Activated naive CD4-positive, alpha-beta T cell treated with anti-CD3 and anti-CD28 coated beads for 36 hours (primary cell): ENCODE results near the gene IMMP2L. TPM values are rescaled to one million over a fixed set of nuclear protein-coding genes. Genes with fewer than 3 reads are reported as not detected.

ENCODE experiments used
- CTCF ChIA-PET: fragments of 350-600 bp; sonication (Branson Sonifier 250); formaldehyde crosslinking; loops from one replicate; lab custom pipeline; 2021; ENCODE audit warnings: antibody characterized with exemption; lab: Charles Lee
- DNase-seq: peaks from one replicate; pipeline ENCODE4 v3.0.0-alpha.2; 2020
- H3K27ac Mint-ChIP-seq: one replicate; pipeline ENCODE4 v1.8.0; 2021; ENCODE audit warnings: mild to moderate bottlenecking, mixed read lengths
- H3K27me3 Mint-ChIP-seq: one replicate; pipeline ENCODE4 v1.8.0; 2021; ENCODE audit warnings: low read depth, mixed read lengths
- H3K36me3 Mint-ChIP-seq: one replicate; pipeline ENCODE4 v1.8.0; 2021; ENCODE audit warnings: low read depth, mixed read lengths
- H3K4me1 Mint-ChIP-seq: one replicate; pipeline ENCODE4 v1.8.0; 2021; ENCODE audit warnings: low read depth, mixed read lengths
- H3K4me3 Mint-ChIP-seq: one replicate; pipeline ENCODE4 v1.8.0; 2021; ENCODE audit warnings: mild to moderate bottlenecking, moderate library complexity, mixed read lengths
- H3K9me3 Mint-ChIP-seq: one replicate; pipeline ENCODE4 v1.8.0; 2021; ENCODE audit warnings: mixed read lengths
- intact Hi-C: fragments of 100-400 bp; cut with micrococcal nuclease; formaldehyde crosslinking; loops from one replicate; pipeline ENCODE4 v1.15.1; 2023
- total RNA-seq, 2 experiments: library from RNA; stranded (reverse); gene quantifications; one replicate each; pipeline ENCODE4 v1.2.3, GENCODE V29; 2021

IMMP2L gene
- total RNA-seq, 2 experiments from 2014 or later: 24.4 to 26.6 TPM

GRCh38 chr7:111010798-111011197 is 551.5 kb downstream of the IMMP2L start:
- H3K9me3 Mint-ChIP-seq: no peaks in the 10 kb centered on the region
- H3K36me3 Mint-ChIP-seq: peaks cover 5% of the 10 kb centered on the region
- H3K4me1 Mint-ChIP-seq: peaks cover 58% of the 10 kb centered on the region
- peak; percentile 38 for DNase-seq
- no peak overlapping the region for H3K4me3 Mint-ChIP-seq
- CTCF ChIA-PET: interaction anchor here (0.7 kb wide), 1 partner anchor 19 kb away, joined by 3 read pairs; no protein-coding TSS in a partner anchor
- no peak overlapping the region for H3K27ac Mint-ChIP-seq
- intact Hi-C loops: loop anchor here (1.0 to 10.0 kb wide), 5 partner anchors 16 to 1444 kb away; partner anchors contain the start of genes DOCK4, IFRD1, IMMP2L and ZNF277
- no peaks in the 10 kb centered on the region for H3K27me3 Mint-ChIP-seq

- intact Hi-C loops: loop anchor here (5.0 to 10.0 kb wide), 4 partner anchors 102 to 1445 kb away; partner anchors contain the start of genes DOCK4, IFRD1, IMMP2L and ZNF277
- H3K4me3 Mint-ChIP-seq: no peak overlapping the region
- DNase-seq: no peak
- no peaks in the 10 kb centered on the region for H3K27me3 Mint-ChIP-seq
- CTCF ChIA-PET: no interaction called here
- peaks cover 5% of the 10 kb centered on the region for H3K36me3 Mint-ChIP-seq
- H3K9me3 Mint-ChIP-seq: no peaks in the 10 kb centered on the region
- no peak overlapping the region for H3K27ac Mint-ChIP-seq
- H3K4me1 Mint-ChIP-seq: peaks cover 46% of the 10 kb centered on the region
Observed at GRCh38 chr7:111009526-111010040, 552.7 kb downstream of the IMMP2L start.

- H3K4me3 Mint-ChIP-seq: no peak overlapping the region
- intact Hi-C loops: no loop called here
Observed at GRCh38 chr7:111006691-111007090, 555.6 kb downstream of the IMMP2L start.

GRCh38 chr7:111006040-111006439 is 556.3 kb downstream of the IMMP2L start:
- Mint-ChIP-seq H3K27ac (no peak overlapping the region), H3K4me3 (no peak overlapping the region), H3K4me1 (peaks cover 31% of the 10 kb centered on the region), H3K27me3 (no peaks in the 10 kb centered on the region), H3K9me3 (no peaks in the 10 kb centered on the region), H3K36me3 (peaks cover 5% of the 10 kb centered on the region)
- intact Hi-C loops: no loop called here
- CTCF ChIA-PET: interaction anchor here (0.8 to 1.1 kb wide), 2 partner anchors 10 to 977 kb away, joined by 4 read pairs; no protein-coding TSS in a partner anchor
- no peak for DNase-seq

More at GRCh38 chr7:111006691-111007090, 555.6 kb downstream of the IMMP2L start:
- H3K9me3 Mint-ChIP-seq: no peaks in the 10 kb centered on the region
- CTCF ChIA-PET: interaction anchor here (0.5 to 1.1 kb wide), 2 partner anchors 11 to 17 kb away, joined by 4 read pairs; no protein-coding TSS in a partner anchor
- no peaks in the 10 kb centered on the region for H3K27me3 Mint-ChIP-seq
- DNase-seq: no peak
- H3K36me3 Mint-ChIP-seq: peaks cover 5% of the 10 kb centered on the region
- no peak overlapping the region for H3K27ac Mint-ChIP-seq
- peaks cover 35% of the 10 kb centered on the region for H3K4me1 Mint-ChIP-seq

DNA sequence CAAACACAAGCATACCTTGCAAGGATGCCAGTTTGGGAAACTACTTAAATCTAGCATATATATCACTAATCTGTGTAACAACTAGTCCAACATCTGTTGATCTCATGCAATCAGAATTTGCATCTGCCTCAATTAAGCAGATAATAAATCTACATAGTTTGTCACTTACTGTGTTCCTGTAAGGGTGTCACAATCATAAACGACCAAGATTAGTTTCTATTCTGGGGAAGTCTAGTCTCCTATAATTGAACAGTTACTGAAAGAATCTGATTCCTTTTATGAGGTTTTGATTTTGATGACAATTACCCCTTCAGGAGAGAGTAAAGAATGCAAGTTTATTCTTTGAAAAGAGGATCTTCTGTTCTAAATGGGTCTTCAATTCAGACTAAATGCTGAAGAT is 556.8 kb downstream of the IMMP2L start:
- H3K4me1 Mint-ChIP-seq: peaks cover 25% of the 10 kb centered on the region
- no peak overlapping the region for H3K27ac Mint-ChIP-seq

GRCh38 chr7:111004310-111004901 is 557.9 kb downstream of the IMMP2L start:
- DNase-seq: no peak
- Mint-ChIP-seq H3K27ac (no peak overlapping the region), H3K4me3 (no peak overlapping the region), H3K36me3 (no peaks in the 10 kb centered on the region), H3K9me3 (no peaks in the 10 kb centered on the region), H3K4me1 (peaks cover 16% of the 10 kb centered on the region), H3K27me3 (no peaks in the 10 kb centered on the region)
- intact Hi-C loops: no loop called here
- CTCF ChIA-PET: interaction anchor here (0.9 kb wide), 1 partner anchor 79 kb away, joined by 3 read pairs; no protein-coding TSS in a partner anchor

More for the DNA sequence above, 556.8 kb downstream of the IMMP2L start:
- H3K4me3 Mint-ChIP-seq: no peak overlapping the region
- DNase-seq: no peak
- no peaks in the 10 kb centered on the region for H3K36me3 Mint-ChIP-seq
- H3K9me3 Mint-ChIP-seq: no peaks in the 10 kb centered on the region
- intact Hi-C loops: no loop called here
- CTCF ChIA-PET: interaction anchor here (0.8 to 1.1 kb wide), 3 partner anchors 9 to 976 kb away, joined by 3 to 4 read pairs (median 4); no protein-coding TSS in a partner anchor
- no peaks in the 10 kb centered on the region for H3K27me3 Mint-ChIP-seq

DNA sequence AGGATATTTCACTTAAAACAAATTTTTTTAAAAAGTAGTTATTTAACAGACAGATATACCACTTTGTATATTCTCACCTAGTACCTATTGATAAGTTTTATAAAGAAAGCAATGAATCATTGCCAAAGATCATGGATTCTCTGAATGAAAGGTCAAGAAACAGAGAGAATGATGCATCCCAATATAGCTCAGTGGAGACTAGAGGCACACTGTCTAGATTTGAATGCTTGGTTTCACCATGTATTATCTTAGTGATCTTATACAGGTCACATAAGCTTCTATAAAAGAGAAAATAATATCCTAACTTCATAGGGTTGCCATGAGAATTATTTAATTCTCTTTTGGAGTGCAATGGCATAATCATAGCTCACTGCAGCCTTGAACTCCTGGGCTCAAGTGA is 558.4 kb downstream of the IMMP2L start:
- no peak overlapping the region for H3K27ac Mint-ChIP-seq
- H3K36me3 Mint-ChIP-seq: no peaks in the 10 kb centered on the region
- H3K27me3 Mint-ChIP-seq: no peaks in the 10 kb centered on the region
- peaks cover 16% of the 10 kb centered on the region for H3K4me1 Mint-ChIP-seq
- H3K9me3 Mint-ChIP-seq: no peaks in the 10 kb centered on the region
- H3K4me3 Mint-ChIP-seq: no peak overlapping the region
- no peak for DNase-seq
- CTCF ChIA-PET: interaction anchor here (0.6 kb wide), 1 partner anchor 12 kb away, joined by 3 read pairs; no protein-coding TSS in a partner anchor
- intact Hi-C loops: no loop called here

DNA sequence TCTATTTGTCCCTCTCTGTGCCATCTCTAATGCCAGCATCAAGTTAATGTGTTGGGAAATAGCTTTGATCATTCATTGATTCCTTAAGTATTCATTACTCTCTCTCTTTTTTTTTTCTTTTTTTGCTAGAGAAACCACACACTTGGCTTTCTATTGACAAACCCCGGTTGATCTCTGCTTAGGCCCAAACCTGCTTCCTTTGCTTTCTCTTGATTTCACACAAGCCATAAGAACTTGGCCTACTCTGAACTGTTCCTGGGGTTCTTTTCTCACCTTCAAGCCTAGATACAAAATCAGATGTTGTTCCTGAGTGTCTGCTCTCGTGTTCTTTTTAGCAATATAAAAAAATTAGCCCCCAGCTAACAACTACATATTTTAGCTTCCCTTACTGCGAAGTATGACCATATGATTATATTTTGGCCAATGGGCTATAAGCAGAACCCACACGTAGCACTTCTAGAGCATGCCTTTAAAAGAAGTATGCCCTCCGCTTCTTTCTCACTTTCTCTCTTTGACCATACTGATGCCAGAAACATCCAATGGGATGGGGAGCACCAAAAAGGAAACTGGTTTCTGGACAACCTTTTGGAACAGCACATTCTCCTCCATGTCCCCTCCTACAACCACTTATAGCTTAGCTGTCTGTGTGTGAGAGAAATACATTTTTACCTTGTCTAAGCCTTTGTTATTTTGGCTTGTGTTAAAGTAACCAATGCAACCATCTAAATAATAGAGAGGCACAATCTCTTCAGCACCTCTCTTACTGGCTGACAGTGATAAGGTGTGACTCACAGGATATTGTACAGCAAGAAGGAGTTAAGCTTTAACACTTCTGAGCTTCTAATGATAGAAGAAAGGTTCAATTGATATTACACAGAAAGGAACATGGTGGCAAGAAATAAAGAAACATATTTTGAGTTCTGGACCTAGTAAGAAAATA is 568.0 kb downstream of the IMMP2L start:
- CTCF ChIA-PET: interaction anchor here (0.6 kb wide), 1 partner anchor 404 kb away, joined by 4 read pairs; no protein-coding TSS in a partner anchor
- H3K4me3 Mint-ChIP-seq: no peak overlapping the region
- DNase-seq: no peak
- H3K27me3 Mint-ChIP-seq: no peaks in the 10 kb centered on the region
- H3K4me1 Mint-ChIP-seq: peaks cover 26% of the 10 kb centered on the region
- no peaks in the 10 kb centered on the region for H3K36me3 Mint-ChIP-seq
- no peak overlapping the region for H3K27ac Mint-ChIP-seq
- intact Hi-C loops: loop anchor here (1.0 kb wide), 1 partner anchor 17 kb away; no protein-coding TSS in a partner anchor
- no peaks in the 10 kb centered on the region for H3K9me3 Mint-ChIP-seq

DNA sequence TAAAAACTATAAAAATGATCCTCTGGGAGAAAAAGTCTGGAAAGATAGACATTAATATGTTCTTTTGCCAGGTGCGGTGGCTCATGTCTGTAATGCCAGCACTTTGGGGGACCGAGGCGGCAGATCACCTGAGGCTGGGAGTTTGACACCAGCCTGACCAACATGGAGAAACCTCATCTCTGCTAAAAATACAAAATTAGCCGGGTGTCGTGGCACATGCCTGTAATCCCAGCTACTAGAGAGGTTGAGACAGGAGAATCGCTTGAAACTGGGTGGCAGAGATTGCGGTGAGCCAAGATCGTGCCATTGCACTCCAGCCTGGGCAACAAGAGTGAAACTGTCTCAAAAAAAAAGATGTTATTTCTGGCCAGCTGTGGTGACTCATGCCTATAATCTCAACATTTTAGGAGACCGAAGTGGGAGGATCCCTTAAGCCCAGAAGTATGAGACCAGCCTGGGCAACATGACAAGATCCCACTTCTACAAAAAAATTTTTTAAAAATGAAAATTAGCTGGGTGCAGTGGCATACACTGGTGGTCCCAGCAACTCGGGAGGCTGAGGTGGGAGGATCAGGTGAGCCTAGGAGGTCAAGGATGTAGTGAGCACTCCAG is 573.3 kb downstream of the IMMP2L start:
- Mint-ChIP-seq H3K27ac (no peak overlapping the region), H3K36me3 (no peaks in the 10 kb centered on the region), H3K4me1 (peaks cover 23% of the 10 kb centered on the region), H3K27me3 (no peaks in the 10 kb centered on the region), H3K4me3 (no peak overlapping the region), H3K9me3 (no peaks in the 10 kb centered on the region)
- DNase-seq: no peak
- intact Hi-C loops: no loop called here
- CTCF ChIA-PET: interaction anchor here (0.7 kb wide), 2 partner anchors 18 to 64 kb away, joined by 3 to 4 read pairs; no protein-coding TSS in a partner anchor

DNA sequence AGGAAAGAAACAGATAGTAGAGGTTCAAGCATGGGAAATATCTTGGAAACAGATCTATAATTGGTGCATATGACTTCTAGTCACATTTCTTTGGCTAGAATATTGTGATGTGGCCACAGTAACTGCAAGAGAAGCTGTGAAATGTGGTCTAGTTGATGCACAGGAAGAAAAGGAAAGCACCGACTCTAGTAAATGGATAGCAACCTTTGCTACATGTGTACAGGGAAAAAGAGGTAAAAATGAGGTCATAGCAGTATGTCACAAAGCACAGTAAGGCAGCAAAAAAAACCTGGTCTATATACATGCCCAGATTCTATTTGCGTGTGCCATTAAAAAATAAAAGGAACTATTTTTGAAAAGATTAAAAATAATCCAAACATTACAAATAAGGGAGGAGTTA is 573.9 kb downstream of the IMMP2L start:
- no peaks in the 10 kb centered on the region for H3K27me3 Mint-ChIP-seq
- H3K9me3 Mint-ChIP-seq: no peaks in the 10 kb centered on the region
- CTCF ChIA-PET: no interaction called here
- no peak overlapping the region for H3K27ac Mint-ChIP-seq
- no peak for DNase-seq
- peaks cover 20% of the 10 kb centered on the region for H3K4me1 Mint-ChIP-seq
- H3K36me3 Mint-ChIP-seq: no peaks in the 10 kb centered on the region
- no peak overlapping the region for H3K4me3 Mint-ChIP-seq
- intact Hi-C loops: no loop called here

DNA sequence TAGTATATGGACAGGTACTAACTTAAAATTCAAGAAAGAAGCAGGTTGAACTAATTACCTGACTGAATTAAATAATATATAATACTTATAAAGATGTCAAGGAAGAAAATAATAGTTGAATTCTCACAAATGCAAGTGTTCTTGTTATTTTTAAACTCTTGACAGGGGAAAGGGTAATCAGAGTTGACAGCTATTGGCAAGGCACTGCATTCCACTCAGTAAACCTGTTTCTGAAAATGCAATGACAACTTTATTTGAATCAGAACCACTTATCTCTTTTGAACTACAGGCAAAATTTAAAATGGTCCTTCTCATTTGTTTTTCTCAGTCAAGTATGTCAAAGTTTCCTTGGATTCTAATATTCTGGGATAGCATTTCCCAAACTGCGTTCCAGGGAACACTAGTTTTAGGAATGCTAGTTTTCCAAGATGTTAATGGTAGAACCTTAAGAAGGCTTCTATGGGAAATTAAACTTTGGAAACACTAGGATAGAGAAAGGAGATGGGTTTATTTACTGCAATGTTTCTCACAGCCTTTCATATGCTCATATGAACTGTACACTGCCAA is 575.1 kb downstream of the IMMP2L start:
- CTCF ChIA-PET: no interaction called here
- Mint-ChIP-seq H3K27ac (no peak overlapping the region), H3K27me3 (no peaks in the 10 kb centered on the region), H3K36me3 (no peaks in the 10 kb centered on the region), H3K9me3 (no peaks in the 10 kb centered on the region), H3K4me1 (peaks cover 13% of the 10 kb centered on the region), H3K4me3 (no peak overlapping the region)
- intact Hi-C loops: no loop called here
- no peak for DNase-seq
